ENCODE results near the gene PTH1R. TPM values are rescaled to one million over a fixed set of nuclear protein-coding genes. Genes with fewer than 3 reads are reported as not detected.

PTH1R gene
- total RNA-seq: 11.8 and 13.4 TPM in 2 replicates

GRCh38 chr3:46877406-46878125 lies at the start of gene PTH1R:
PTH1R (plus strand) TSS chr3:46877721; CDS start chr3:46883560, 5,839 bp downstream.

GRCh38 chr3:46863261-46863782 lies 14.2 kb upstream of the PTH1R start, which contains the start of gene MYL3:
MYL3 (minus strand) TSS chr3:46863444; CDS start chr3:46863390, 54 bp downstream.

Other genes starting within 250 kb of the PTH1R start
- 0.35 and 1.4 TPM in 2 replicates for gene ALS2CL, start 184.0 kb upstream of the PTH1R start, total RNA-seq
- gene TMIE, start 176.3 kb upstream of the PTH1R start, total RNA-seq: not detected in 2 replicates
- gene PRSS50, start 159.9 kb upstream of the PTH1R start, total RNA-seq: not detected in 2 replicates
- gene MYL3, start 14.3 kb upstream of the PTH1R start, total RNA-seq: 0.12 and 2.4 TPM in 2 replicates
- 13.9 and 23.2 TPM in 2 replicates for gene CCDC12, start 99.0 kb downstream of the PTH1R start, total RNA-seq
- 4.0 and 5.6 TPM in 2 replicates for gene NBEAL2, start 101.9 kb downstream of the PTH1R start, total RNA-seq

Data from pericardium fibroblast (primary cell).